Activated CD8-positive, alpha-beta memory T cell treated with anti-CD3 and anti-CD28 coated beads, Interleukin-2, amount 50 U/mL, for 24 hours (primary cell): Measurements from ENCODE around the gene TM4SF4.

ENCODE experiments used
- DNase-seq: peaks from one replicate; pipeline ENCODE4 v3.0.0-alpha.2; 2020; ENCODE audit errors: extremely low read depth

Gene TM4SF4

DNA sequence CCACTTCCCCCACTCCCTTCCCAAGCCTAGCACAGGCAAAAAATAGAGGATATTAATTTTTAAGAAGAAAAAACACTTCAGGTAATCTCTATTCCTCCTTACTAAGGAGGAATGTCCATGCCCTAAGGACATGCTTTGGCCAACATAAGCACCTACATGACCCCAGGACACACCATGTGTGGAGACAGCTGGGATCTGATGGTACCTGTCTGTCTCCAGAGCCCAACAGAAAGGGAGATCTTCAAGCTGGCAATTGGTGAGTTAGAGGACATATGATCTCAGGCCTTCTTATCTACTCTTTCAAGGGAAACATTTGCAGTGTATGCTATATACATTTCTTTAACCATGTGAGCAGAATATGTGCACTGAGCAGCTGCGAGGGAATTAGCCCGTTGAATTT is 7.0 kb downstream of the TM4SF4 start:
- no peak for DNase-seq

DNA sequence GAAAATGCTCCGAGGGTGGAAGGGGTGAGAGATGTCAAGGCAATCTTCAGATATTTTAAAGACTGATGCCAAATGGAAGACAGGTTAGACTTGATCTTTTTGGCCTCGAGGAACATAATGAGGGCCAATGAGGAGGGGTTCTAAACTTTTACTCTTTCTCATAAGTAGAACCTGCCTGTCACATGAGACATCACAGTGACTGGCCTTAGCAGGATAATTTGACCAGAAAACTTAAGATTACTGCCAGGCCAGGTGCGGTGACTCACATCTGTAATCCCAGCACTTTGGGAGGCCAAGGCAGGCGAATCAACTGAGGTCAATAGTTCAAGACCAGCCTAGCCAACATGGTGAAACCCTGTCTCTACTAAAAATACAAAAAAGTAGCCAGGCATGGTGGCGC is 12.2 kb downstream of the TM4SF4 start:
- DNase-seq: no peak

DNA sequence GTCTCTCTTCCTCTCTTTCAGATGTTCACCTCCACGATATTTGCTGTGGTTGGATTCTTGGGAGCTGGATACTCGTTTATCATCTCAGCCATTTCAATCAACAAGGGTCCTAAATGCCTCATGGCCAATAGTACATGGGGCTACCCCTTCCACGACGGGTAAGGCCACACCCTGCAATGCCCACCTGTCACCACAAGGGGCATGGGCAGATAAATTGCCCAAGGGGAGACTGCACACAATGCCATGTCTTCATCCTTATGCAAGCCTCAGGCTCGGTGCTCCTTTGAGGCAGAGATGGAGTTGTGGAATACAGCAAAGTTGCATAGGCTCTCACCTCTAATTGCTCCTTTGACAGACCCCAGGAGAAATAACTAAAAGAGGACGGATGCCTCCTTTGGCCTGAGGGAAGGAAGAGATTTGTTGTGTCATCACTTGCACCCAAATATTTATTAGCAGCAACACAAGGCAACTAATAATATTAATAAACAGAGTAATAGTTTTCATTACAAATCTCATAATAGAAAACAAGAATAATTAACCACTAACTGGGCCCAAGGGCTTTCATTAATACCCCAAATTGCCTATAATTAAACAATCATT is 13.2 kb downstream of the TM4SF4 start:
- DNase-seq: no peak

DNA sequence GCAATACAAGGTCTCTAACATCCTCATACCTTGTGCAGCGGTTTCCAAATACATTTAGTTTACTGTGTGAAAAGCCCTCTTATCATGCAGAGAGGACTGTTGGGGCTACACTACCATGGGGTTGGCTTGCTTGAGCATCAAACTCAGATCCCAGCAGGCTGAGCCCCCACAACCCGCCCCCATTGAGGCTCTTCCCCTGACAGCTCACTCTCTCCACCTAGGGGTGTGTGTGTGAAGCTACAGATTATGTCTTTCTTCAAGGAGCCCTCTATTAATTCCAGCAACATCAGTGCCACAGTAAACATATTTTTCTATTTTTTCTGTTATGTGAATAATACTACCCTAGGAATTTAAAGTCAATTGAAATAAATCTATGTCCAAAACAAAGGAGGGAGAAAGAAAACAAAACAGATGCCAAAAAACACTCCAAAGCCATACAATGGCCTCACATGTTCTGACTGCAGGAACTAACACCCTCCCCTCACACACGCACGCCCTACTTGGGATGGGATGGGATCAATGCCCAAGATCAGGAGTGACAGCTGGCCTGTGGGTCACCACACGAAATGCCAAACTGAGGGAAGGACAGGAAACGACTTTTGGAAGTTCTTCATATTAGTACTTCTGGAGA is 14.7 kb downstream of the TM4SF4 start:
- DNase-seq: no peak

DNA sequence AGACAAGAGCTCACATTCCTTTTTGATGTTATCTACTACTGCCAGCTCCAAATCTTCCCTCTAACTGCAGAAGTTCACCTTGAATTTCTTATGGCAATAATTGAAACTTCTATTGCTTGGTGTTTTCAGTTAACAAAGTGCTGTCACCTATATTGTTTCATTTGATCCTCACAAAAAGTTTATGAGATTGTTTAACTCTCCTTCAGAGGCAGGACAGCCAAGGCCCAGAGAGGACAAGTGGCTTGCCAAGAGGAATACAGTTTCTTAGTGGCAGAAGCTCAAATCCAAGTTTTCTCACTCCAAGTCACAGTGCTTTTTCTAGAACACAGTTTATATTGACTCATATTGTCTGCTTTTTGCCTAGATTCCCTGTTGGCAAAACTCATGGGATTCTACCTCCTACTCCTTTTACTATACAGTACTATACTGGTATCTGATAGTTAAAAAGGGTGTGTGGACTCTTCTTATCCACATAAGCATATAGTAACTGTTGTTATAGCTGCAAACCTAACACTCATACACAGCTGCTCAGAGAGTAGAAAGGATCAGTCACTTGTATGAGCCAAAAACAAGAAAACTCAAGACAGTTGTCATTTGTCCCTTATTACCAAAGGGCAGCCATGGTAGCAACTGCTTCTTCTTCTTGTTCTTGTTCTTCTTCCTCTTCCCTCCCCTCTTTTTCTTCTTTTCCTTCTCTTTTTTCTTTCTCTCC is 15.9 kb downstream of the TM4SF4 start:
- no peak for DNase-seq

DNA sequence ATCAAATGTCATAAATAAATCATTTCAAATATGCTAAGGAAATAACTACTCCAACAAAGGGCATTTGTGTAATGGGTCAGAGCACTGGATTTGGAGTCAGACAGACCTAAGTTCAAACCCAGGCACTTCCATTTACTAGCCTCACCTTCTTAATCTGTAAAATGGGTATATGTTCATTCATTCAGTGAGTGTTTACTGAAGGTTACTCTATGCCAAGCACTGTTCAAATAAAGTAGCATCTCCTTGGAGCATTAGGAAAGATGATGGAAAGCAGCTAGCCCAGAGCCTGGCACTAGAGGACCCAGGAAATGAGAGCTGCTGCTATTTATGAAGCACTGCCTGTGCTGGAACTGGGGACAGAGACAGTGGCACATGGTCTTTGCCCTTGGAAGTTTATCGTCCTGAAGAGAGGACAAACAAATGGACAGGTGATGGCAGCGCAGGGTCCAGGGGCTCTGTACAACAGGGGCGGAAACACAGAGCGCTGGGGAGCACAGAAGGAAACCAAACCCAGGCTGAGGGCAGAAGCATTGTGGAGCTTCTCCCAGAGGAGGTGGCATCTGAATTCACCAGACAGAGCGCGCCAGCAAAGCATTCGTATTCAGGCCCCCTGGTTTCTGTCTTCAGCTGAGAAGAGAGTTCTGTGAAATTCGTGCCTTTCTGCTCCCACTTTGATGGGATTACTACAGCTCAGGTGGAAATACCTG is 19.0 kb downstream of the TM4SF4 start:
- DNase-seq: no peak

DNA sequence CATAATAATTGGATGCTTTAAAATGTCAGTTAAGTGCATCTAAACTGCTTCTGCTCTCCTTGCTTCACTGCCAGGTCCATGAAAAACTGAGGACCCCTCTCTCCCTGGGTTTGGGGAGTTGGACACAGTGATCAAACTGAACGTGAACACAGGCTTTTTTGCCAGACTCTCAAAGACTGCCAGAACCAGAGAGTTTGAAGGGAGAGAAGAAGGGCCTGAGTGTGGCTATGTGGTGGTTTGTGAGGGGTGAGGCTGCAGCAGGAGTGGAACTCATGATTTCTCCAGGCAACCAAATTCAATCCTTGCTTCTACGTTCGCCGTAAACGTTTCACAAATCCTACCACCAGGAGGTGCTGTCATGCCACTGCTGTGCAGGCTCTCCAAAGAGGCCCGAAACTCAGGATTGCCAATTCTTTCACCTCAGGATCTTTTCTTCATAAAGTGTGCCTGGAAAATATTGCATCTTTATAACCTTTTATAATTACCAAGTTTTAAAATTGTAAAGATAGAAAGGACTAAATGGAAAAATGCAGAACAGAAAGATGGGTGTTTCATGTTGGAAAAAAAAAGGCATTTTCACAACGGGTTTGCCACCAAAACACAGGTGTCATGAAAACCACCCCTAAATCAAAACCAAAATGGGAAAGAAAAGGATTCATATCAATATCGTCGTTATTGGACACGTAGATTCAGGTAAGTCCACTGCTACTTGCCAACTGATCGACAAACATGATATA is 19.7 kb downstream of the TM4SF4 start:
- DNase-seq: no peak

DNA sequence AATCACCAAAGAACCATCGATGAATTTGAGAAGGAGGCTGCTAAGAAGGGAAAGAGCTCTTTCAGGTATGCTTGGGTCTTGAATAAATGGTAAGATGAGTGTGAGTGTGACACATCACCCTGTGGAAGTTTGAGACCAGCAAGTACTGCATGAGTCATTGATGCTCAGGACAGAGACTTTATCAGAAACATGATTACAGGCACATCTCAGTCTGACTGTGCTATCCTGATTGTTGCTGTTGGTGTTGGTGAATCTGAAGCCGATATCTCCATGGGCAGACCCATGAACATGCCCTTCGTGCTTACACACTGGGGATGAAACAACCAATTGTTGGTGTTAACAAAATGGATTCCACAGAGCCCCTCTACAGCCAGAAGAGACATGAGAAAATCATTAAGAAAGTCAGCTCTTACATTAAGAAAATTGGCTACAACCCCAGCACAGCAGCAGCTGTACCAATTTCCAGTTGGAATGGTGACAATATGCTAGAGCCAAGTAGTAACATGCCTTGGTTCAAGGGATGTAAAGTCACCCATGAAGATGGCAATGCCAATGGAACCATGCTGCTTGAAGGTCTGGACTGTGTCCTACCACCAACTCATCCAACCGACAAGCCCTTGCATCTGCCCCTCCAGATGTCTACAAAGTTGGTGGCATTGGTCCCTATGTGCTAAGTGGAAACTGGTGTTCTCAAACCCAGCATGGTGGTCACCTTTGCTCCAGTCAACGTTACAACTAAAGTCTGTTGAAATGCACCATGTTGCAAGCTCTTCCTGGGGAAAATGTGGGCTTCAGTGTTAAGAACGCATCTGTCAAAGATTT is 20.5 kb downstream of the TM4SF4 start:
- no peak for DNase-seq

DNA sequence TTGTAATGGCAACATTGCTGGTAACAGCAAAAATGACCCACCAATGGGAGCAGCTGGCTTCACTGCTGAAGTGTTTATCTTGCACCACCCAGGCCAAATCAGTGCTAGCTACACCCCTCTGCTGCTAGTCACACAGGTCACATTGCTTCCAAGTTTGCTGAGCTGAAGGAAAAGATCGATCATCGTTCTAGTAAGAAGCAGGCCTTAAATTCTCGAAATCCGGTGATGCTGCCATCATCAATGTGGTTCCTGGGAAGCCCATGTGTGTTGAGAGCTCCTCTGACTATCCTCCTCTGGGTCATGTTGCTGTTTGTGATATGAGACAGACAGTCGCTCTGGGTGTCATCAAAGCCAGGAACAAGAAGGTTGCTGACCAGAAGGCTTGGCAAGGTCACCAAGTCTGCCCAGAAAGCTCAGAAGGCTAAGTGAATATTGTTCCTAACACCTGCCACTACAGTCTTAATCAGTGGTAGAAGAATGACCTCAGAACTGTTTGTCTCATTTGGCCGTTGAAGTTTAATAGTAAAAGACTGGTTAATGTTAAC is 21.2 kb downstream of the TM4SF4 start:
- no peak for DNase-seq

DNA sequence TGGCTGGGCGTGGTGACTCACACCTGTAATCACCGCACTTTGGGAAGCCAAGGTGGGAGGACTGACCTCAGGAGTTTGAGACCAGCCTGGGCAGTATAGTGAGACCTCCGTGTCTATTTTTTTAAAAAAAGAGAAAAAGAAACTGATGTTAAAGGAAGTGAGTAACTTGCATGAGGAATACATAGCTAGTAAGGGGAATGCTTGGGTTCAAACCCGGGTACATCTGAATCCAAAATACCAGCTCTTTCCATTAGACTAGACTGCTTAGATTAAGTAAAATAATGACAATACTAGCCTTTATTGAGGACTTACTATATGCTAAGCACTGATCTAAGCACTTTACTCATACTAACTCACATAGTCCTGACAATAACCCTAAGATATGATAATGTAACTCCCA is 22.4 kb downstream of the TM4SF4 start:
- DNase-seq: no peak

DNA sequence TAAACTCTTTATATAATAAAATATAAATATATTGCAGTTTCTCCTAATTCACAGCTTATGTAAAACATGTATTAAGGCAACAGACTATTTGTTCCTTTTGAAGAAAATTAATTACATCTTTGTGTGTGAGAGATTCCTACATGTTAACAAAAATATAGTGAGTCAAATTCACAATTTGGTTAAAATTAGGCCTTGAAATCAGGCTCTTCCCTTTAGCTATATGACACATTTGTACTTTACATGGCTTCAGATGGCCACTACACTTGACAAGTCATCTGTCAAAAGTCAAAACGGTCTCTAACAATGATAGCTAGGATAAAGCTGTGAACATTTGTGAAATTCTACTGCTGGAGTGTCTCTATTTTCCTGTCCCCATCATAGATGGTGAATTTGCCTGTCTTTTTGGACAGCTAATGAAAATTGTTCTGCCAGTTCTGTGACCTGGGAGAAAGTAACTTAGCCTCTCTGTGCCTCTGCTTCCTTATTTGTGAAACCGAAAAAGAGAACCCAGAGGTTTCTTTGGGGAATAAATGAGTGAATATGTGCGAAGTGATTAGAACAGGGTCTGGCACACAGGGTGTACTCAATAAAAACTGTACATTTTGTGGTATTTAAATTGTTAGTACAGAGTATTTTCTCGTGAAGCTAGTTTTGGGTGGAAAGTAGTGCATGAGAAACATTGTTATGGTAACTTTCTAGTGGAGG is 23.6 kb downstream of the TM4SF4 start:
- no peak for DNase-seq

DNA sequence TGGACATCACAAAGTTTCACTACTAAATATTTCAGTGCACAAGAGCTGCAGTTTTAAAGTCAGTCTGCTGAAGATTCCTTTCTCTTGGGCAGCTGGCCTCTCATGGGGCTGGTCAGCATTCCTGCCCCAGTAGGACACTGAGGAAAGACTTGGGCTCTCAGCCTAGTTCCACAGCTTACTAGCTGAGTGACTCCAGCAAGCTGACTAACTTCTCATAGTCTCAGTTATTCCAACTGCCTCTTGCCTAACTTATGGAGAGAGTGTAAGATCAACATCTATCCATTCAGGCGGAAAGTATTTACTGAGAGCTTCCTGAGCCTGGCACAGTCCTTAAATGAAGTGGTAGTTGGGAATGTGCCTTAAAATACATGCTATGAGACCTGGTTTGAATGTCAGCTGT is 27.0 kb downstream of the TM4SF4 start:
- no peak for DNase-seq

DNA sequence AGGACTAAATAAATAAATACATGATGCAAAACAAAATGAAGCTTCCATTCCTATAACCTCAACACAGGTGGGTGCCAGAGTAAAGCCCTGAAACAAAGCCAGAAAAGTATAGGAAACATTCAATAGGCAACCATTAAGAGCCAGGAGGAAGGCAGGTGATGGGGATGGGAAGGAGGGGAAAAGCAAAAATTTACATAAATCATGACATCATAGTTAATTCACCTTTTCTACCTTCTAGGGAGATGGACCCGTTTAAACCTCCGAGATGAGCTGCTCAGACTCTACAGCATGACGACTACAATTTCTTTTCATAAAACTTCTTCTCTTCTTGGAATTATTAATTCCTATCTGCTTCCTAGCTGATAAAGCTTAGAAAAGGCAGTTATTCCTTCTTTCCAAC is 27.9 kb downstream of the TM4SF4 start:
- DNase-seq: no peak

DNA sequence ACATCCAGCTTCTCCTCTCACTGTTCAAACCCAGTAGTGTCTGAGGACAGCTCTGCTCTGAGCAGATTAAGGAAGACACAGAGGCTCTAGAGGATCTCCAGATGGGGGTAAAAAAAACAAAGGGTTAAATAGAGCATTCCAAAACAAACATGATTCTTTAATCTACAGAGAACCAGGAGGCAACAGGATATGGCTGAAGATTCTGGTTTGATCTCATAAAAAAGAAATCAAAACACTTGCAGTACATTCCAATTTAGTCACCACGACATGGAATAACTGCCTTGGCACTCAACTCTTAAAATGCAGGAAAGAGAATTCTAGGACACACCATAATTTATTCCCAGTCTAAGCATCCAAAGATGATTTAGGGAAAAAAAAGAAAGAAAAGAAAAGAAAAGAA is 32.0 kb downstream of the TM4SF4 start:
- no peak for DNase-seq

DNA sequence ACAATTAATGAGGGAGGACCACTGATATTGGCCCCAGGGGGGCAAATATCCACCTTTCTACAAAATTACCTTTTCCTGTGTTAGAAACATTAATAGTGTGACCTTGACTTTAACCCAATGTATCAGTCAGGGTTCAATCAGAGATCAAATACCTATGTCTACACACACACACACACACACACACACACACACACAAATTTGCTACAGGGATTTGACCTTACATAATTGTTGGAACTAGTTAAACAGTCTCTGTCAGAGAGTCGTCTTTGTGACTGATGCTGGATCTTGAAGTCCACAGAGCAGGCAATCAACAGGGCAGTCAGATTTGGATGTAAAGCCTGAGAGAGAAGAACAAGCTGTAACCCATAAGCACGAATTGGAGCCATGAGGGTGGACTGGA is 32.5 kb downstream of the TM4SF4 start:
- DNase-seq: no peak

DNA sequence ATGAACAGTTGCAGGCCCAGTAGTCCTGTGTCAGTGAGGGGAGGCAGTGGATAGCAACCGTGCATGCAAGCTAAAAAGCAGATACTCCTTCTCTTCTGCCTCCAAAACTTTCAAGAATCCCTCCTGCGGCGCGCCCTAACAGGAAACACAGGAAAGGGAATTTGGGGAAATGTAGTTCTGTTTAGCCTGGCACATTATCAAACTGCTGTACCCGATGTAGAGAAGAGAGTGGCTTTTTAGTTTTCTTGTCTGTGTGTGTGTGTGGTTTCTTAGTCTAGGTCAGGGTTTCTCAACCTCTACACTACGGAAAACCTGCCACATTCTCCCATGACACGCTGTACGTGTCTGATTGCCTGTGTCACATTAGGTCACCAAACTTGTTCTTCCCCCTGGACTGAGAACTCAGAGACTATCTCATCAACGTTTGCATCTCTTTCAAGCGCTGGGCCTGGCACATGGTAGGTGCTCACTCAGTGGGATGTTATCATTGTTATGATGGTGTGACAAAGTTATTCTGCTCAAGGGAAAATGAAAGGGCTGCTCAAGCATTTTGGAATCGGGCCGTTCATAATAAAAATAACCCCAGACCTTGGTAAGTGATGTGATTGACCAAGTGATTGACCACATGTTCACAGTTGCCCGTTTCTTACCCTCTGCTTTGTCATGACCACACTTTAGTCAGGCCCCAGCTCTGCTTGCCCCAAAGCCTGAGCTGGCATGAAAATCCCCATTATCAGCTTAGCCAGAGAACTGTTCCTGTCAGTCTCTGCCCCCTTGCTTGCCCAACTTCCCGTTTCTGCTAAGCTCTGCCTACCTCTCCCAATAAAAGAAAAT is 33.2 kb downstream of the TM4SF4 start:
- no peak for DNase-seq

DNA sequence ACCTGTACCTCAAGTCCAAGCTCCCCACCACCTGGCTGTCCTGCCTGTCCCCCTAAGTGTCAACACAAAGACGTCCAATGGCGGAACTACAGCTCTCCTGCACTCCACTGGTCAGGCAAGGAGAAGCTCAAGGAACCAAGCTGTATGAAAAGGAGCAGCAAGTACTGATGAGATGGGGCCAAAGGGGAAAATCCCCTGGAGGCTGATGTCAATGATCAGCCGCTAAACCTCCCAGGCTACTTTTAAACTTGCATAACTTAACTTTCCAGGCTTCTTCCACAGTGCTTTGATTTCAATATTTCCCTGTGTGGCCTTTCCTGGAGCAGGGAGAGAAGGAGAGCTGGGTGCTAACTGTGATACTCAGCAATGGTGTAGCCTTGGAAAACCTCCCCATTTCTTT is 35.0 kb downstream of the TM4SF4 start:
- DNase-seq: no peak

DNA sequence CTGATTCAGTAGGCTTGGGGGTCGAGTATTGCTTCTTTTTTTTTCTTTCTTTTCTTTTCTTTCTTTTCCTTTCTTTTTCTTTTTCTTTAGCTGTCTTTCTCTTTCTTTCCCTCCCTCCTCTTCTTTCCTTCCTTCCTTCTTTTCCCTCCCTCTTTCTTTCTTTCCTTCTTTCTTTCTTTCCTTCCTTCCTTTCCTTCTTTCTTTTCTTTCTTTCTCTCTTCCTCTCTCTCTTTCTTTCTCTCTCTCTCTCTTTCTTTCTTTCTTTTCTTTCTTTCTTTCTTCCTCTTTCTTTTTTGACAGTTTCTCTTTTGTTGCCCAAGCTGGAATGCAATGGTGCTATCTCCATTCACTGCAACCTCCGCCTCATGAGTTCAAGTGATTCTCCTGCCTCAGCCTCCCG is 36.0 kb downstream of the TM4SF4 start:
- DNase-seq: no peak

DNA sequence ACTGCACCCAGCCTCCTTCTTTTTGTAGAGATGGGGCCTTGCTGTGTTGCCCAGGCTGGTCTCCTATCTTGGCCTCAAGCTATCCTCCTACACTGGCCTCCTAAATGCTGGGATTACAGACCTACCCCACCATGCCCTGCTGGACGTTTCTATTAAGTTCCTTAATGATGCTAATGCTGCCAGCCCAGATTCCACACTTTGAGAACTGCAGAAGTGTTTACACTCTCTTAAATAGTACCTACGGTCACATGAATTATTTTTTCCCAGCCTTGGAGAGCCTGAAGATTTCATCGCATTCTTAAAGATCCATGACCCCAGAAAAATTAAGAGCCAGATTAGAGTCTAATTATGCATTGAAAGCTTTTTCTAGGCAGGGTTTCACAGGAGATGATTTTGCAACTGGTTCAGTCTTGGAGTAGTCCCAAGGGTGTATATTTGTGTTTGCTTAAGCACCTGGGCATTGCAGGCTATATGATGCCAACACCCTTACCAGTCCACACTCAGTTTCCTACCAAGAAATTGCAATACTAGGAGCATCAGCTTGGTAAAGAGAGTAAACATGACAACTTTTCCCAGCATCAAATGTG is 36.6 kb downstream of the TM4SF4 start:
- no peak for DNase-seq
